GM19467 (cell line): ENCODE results near the gene APBB2.
"Not testable (repeated sequence)": the region's sequence is repeated elsewhere in the genome, so short reads cannot be mapped to it uniquely, and the experiment has no call there.

Experiments used
- ATAC-seq: cut with Tn5 transposase; IDR thresholded peaks from one replicate; pipeline ENCODE4 v1.9.1; 2021; ENCODE audit warnings: mild to moderate bottlenecking, moderate library complexity; ENCODE audit not compliant: unreplicated experiment

APBB2 gene

GRCh38 chr4:40840255-40840984 is 373.9 kb downstream of the APBB2 start:
- ATAC-seq = no peak

GRCh38 chr4:40838742-40839141 is 375.6 kb downstream of the APBB2 start:
- no peak for ATAC-seq

GRCh38 chr4:40837094-40837870 is 377.1 kb downstream of the APBB2 start:
- ATAC-seq = no peak

- ATAC-seq = no peak
These were observed 381.1 kb downstream of the APBB2 start for GRCh38 chr4:40833212-40833611.

- ATAC-seq = no peak
These were observed 382.2 kb downstream of the APBB2 start for GRCh38 chr4:40832175-40832574.

GRCh38 chr4:40831146-40831907 is 383.0 kb downstream of the APBB2 start:
- no peak for ATAC-seq

- ATAC-seq = no peak
These were observed 384.8 kb downstream of the APBB2 start for GRCh38 chr4:40829586-40829985.

- ATAC-seq = no peak
These were observed 385.7 kb downstream of the APBB2 start for GRCh38 chr4:40828661-40829060.

GRCh38 chr4:40827758-40828157 is 386.6 kb downstream of the APBB2 start:
- ATAC-seq = no peak

- no peak for ATAC-seq
These were observed 387.5 kb downstream of the APBB2 start for GRCh38 chr4:40826821-40827220.

GRCh38 chr4:40825014-40825838 is 389.1 kb downstream of the APBB2 start:
- ATAC-seq = no peak

- no peak for ATAC-seq
These were observed 391.7 kb downstream of the APBB2 start for GRCh38 chr4:40822420-40823166.

GRCh38 chr4:40820101-40820500 is 394.2 kb downstream of the APBB2 start:
- no peak for ATAC-seq

GRCh38 chr4:40817157-40817556 is 397.2 kb downstream of the APBB2 start:
- ATAC-seq = not testable (repeated sequence)

- no peak for ATAC-seq
These were observed 401.5 kb downstream of the APBB2 start for GRCh38 chr4:40812856-40813255.

- no peak for ATAC-seq
These were observed 402.0 kb downstream of the APBB2 start for GRCh38 chr4:40812386-40812785.

- ATAC-seq = no peak
These were observed 402.4 kb downstream of the APBB2 start for GRCh38 chr4:40811956-40812355.

GRCh38 chr4:40808926-40809457 is 405.4 kb downstream of the APBB2 start:
- no peak for ATAC-seq

GRCh38 chr4:40804598-40804997 is 409.7 kb downstream of the APBB2 start:
- no peak for ATAC-seq

GRCh38 chr4:40800064-40800463 is 414.3 kb downstream of the APBB2 start:
- ATAC-seq = peak; percentile 92
